GM21576 (cell line): ENCODE measurements around the gene RPS6KA1.
"Not testable (repeated sequence)": the region's sequence is repeated elsewhere in the genome, so short reads cannot be mapped to it uniquely, and the experiment has no call there.

Source experiments
- ATAC-seq: cut with Tn5 transposase; IDR thresholded peaks from one replicate; pipeline ENCODE4 v1.9.1; 2021; ENCODE audit warnings: mild to moderate bottlenecking, moderate library complexity; ENCODE audit not compliant: unreplicated experiment

Gene RPS6KA1

GRCh38 chr1:26552720-26553119 lies 23.2 kb downstream of the RPS6KA1 start:
- ATAC-seq: no peak

GRCh38 chr1:26553942-26554682 lies 24.6 kb downstream of the RPS6KA1 start:
- ATAC-seq: no peak

DNA sequence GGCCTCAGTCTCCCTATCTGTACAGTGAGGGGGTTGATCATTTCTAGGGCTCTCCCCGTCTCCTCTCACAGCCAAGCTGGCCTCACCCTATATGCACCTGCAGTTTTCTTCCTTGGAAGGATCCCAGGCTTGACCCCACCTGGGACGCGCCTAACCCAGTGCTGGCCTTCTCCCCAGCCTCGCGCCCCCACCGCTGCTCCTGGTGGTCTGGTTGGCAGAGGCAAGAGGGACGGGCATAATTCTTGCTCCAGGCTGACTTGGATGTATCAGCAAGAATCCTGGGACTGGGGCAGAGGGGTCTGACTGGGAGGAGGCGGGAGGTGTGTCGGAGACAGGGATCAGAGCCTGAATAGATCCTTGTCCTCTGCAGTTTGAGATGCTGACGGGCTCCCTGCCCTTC lies 25.2 kb downstream of the RPS6KA1 start:
- no peak for ATAC-seq

DNA sequence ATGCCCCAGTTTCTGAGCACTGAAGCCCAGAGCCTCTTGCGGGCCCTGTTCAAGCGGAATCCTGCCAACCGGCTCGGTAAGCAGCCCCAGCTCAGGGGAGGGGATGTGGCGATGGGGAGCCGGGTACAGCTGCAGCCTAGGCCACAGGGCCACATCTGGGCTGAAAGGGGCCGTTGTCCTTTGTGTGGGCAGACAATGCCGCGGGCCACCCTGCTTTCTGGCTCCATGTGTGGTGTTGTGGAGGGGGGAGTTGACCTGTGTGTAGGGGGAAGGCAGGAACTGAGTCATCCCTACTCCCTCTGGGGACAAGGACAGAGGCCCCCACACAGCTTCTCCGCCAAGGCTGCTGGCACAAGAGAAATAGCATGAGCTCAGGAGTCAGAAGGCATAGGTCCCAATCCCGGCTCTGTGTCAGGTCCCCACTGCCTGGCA lies 26.0 kb downstream of the RPS6KA1 start:
- ATAC-seq: no peak

DNA sequence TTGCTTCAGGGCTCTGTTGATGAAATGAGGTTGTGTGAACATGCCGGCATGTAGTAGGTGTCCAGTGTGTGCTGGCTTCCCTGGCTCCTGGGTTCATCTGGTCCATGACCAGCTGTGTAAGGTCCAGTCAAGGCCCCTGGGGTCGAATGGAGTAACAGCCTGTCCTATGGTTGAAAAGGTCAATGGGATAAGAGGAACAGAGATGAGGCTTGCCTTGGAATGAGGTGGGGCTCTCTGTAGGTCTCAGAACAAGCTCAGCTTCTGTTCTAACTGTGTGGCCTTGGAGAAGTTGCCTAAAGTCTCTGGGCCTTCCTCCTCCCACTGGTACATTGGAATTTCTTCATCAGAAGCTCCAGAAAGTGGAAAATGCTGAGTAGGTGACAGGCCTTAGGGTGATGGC lies 26.6 kb downstream of the RPS6KA1 start:
- no peak for ATAC-seq

DNA sequence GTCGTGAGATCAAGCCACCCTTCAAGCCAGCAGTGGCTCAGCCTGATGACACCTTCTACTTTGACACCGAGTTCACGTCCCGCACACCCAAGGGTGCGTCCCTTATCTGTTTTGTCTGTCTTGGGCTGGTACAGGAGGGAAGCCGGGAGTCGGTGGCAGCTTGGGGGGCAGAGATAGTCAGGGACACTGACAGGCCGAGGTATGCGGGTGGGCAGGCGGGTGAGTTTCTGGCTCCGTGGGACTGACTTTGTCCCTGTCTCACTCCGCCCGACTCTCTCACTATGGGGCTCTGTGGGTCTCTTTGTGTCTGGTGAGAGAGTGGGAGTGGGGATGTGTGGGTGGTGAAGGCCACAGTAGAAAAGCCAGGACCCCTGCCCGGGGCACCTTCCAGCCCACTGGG lies 27.4 kb downstream of the RPS6KA1 start:
- ATAC-seq: no peak

DNA sequence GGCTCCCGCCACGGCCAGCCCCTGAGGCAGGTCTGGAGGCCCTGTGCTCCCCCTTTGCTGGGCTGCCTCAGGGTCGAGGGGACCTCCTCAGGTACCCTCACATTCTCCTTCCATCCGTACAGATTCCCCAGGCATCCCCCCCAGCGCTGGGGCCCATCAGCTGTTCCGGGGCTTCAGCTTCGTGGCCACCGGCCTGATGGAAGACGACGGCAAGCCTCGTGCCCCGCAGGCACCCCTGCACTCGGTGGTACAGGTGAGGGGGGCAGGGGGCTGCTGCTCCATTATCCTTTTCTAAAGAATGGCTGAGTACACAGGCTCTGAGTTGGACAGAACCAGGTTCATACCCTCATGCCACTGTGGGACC lies 29.1 kb downstream of the RPS6KA1 start:
- no peak for ATAC-seq

DNA sequence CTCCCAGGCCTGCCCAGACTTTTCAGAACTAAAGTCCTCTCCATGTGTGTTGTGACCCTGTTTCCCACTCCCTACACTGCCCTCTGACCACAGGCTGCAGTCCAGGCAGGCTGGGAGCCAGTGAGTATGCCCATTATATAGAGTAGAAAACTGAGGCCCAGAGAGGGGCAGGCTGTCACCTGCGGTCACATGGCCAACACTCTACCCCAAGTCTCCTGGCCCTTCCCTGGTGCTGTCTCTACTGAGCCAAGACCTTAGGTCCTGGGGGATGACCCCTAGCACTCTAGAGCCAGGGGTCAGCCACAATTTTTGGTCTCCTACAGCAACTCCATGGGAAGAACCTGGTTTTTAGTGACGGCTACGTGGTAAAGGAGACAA lies 30.8 kb downstream of the RPS6KA1 start:
- no peak for ATAC-seq

DNA sequence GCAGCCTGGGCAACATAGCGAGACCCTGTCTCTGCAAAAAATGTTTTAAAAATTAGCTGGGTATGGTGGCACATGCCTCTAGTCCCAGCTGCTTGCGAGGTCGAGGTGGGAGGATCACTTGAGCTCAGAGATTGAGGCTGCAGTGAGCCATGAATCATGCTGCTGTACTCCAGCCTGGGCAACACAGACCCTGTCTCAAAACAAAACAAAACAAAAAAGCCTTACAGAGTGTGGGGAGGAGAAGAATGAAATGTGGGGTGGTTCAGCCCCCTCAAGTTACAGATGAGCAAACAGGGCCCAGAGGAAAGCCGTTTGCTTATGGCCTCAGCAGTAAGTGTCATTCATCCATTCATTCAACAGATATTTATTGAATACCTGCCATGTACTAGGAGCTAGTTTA lies 40.7 kb downstream of the RPS6KA1 start:
- no peak for ATAC-seq

DNA sequence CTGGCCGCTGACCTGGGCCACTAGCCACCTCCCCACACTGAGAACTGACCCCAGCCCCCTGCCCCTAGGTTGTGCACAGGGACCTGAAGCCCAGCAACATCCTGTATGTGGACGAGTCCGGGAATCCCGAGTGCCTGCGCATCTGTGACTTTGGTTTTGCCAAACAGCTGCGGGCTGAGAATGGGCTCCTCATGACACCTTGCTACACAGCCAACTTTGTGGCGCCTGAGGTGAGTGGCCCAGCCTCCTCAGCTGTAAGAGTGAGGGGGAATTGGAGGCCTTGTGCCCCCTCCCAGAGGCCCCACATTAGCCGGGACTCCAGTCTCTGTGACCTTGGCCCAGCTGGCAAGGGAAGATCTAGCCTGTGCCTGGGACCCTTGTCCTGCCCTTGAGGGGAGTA lies 41.8 kb downstream of the RPS6KA1 start:
- no peak for ATAC-seq

DNA sequence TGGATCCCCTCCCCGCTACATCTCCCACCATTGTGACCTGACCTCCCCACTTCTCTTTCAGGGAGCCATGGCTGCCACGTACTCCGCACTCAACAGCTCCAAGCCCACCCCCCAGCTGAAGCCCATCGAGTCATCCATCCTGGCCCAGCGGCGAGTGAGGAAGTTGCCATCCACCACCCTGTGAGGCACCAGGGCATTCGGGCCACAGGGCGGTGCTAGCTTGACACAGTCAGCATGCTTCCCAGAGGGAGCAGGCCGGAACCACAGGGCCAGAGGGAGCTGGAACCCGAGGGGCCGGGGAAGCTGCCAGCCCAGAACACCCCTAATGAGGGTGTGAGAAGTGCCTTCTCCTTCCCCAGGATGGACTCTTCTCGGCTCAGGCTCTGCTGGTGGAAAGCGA lies 44.5 kb downstream of the RPS6KA1 start:
- ATAC-seq: no peak

DNA sequence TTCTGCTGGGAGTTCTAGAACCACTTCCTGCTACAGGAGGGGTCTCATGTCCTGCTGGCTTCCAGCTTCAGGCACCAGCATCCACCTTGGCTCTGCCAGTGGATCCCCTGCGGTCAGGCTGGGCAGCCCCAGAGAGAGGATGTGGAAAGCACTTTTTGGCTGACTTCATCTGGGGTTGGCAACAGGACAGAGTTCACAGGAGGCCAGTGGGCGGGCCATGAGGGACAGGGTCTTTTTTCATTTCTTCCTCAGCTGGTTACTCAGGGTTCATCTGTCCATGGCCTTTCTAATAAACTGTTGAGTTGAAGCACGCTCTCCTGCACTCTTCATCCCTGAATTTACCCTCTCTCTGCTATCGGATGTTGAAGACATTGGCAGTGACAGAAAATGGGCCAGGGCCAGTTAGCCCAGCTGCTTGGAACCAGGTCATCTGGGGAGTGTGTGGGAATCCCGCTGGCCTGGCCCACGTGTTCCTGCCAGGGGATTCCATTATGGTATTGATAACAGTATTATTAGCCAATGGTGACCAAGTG lies 45.2 kb downstream of the RPS6KA1 start:
- no peak for ATAC-seq

GRCh38 chr1:26575348-26575747 lies 45.8 kb downstream of the RPS6KA1 start:
- no peak for ATAC-seq

GRCh38 chr1:26578167-26578566 lies 48.6 kb downstream of the RPS6KA1 start:
- ATAC-seq: no peak

GRCh38 chr1:26579681-26580111 lies 50.1 kb downstream of the RPS6KA1 start:
- ATAC-seq: no peak

DNA sequence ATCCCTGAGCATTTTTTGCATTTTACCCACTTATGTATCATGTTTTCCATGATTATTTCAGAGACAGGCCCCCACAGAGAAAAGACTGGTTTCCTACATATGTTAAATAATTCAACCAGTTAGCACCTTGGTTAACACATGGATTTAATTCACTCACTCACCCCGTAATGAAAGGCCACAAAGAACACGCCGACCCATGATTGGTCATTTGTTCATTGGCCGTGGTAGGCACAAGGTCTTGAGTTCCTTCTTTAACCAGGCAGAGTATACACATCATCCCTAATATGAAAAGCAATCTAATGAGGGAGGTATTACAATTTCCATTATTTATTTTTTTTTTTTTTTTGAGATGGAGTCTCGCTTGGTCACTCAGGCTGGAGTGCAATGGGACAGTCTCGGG lies 50.6 kb downstream of the RPS6KA1 start:
- ATAC-seq: no peak

DNA sequence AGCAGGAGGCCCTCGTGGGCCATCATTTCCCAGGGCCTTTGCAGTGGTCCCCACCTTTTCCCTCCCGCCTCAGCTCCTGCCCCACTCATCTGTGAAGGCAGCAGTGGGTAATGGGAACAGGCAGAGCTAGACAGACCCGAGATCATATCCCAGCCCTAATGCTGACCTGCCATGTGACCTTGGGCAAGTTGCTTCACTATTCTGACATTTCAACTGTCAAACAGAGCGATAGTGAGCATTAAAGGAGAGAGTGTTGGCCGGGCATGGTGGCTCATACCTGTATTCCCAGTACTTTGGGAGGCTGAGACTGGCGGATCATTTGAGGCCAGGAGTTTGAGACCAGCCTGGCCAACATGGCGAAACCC lies 51.7 kb downstream of the RPS6KA1 start:
- no peak for ATAC-seq

- no peak for ATAC-seq
These were observed 52.7 kb downstream of the RPS6KA1 start for GRCh38 chr1:26582053-26582835.

GRCh38 chr1:26582836-26583460 lies 53.4 kb downstream of the RPS6KA1 start:
- no peak for ATAC-seq

- ATAC-seq: no peak
These were observed 54.3 kb downstream of the RPS6KA1 start for GRCh38 chr1:26583646-26584485.

DNA sequence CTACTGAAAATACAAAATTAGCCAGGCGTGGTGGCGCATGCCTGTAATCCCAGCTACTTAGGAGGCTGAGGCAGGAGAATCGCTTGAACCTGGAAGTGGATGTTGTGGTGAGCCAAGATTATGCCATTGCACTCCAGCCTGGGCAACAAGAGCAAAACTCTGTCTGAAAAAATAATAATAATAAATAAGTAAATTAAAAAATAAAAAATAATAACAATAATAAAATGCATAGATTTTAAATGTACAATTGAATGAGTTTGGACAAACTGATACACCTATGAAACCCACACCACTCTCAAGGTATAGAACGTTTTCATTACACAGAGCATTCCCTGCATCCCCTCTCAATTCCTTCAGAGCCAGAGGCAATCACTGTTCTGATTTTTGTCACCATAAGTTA lies 55.0 kb downstream of the RPS6KA1 start:
- ATAC-seq: not testable (repeated sequence)
